Body of pancreas (tissue), 4 donors: ENCODE results near the gene SOX8. TPM values are rescaled to one million over a fixed set of nuclear protein-coding genes. Genes with fewer than 3 reads are reported as not detected.

Source experiments
- ATAC-seq: fragments of 150-250 bp; one replicate; pipeline ENCODE4 v1.9.1; 2016
- DNase-seq, 4 donors: peaks; one replicate each; pipeline ENCODE4 v3.0.0-alpha.2; 2019
- H3K27ac ChIP-seq, 4 donors: fragments of 200-600 bp; sonication (generic); 1 replicate in 3 of 4; 2 replicates in 1 of 4; pipeline versions ENCODE4 v1.5.1 to v1.6.1; 2016 to 2019; ENCODE audit warnings: mild to moderate bottlenecking in 1 of 4, mixed read lengths in 1 of 4, moderate library complexity in 1 of 4
- H3K27me3 ChIP-seq, 2 donors: fragments of 200-600 bp; sonication (generic); one replicate each; pipeline ENCODE4 v1.6.0; 2016; ENCODE audit warnings: mild to moderate bottlenecking in 1 of 2
- H3K36me3 ChIP-seq, 2 donors: fragments of 200-600 bp; sonication (generic); replicated peaks in 1 of 2; 2 replicates each; pipeline ENCODE4 v1.5.1; 2016; ENCODE audit warnings: low read depth in 2 of 2; ENCODE audit not compliant: insufficient read depth in 1 of 2
- H3K4me1 ChIP-seq: fragments of 200-600 bp; sonication (generic); one replicate; pipeline ENCODE4 v1.6.0; 2016
- H3K4me3 ChIP-seq, 2 donors: fragments of 200-600 bp; sonication (generic); 1 replicate in 1 of 2; 2 replicates in 1 of 2; pipeline ENCODE4 v1.5.1; 2016 to 2019
- H3K9me3 ChIP-seq, 3 donors: fragments of 200-600 bp; sonication (generic); 1 replicate in 2 of 3; 2 replicates in 1 of 3; pipeline ENCODE4 v1.5.1; 2016
- POLR2A ChIP-seq, 3 donors: fragments of 450-650 bp; IDR thresholded peaks; one replicate each; pipeline ENCODE4 v1.6.1; 2016; ENCODE audit warnings: antibody characterized with exemption in 3 of 3, mild to moderate bottlenecking in 2 of 3
- WGBS, 2 donors: methylation state at CpG; one replicate each; pipeline ENCODE4 v1.1.5; 2017; 5-methylcytosine and 5-hydroxymethylcytosine counted together
- intact Hi-C: fragments of 100-400 bp; cut with DNase I; formaldehyde crosslinking; loops from one replicate; pipeline ENCODE4 v1.15.1; 2023
- total RNA-seq, 2 donors: library from RNA; depleted of rRNA; stranded (reverse); fragments of >200 nt; gene quantifications; one replicate each; pipeline ENCODE4 v1.1.0, GENCODE V29; 2016
- TF ChIP-seq, protein P1 (sequence below), 7 experiments: fragments of 450-650 bp in 4 of 7; fragments of 200-600 bp in 3 of 7; sonication (generic) in 3 of 7; IDR thresholded peaks; one replicate each; pipeline ENCODE4 v1.5.1; 2016 to 2019; ENCODE audit warnings: antibody characterized with exemption in 7 of 7

The SOX8 gene
- total RNA-seq, result 1 to 10 TPM; 2.6 to 3.3 TPM

DNA sequence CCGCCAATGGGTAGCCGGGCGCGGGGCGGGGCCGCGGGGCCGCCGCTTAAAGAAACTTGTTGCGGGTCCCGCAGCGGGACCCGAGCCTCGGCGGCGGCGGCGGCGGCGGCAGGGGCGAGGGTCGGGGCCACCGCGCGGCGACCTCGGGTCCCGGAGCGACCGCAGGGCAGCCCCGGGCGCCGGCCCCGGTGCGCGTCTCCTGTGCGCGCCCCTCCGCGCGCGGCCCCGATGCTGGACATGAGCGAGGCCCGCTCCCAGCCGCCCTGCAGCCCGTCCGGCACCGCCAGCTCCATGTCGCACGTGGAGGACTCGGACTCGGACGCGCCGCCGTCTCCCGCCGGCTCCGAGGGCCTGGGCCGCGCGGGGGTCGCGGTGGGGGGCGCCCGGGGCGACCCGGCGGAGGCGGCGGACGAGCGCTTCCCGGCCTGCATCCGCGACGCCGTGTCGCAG lies at the start of gene SOX8:
Gene SOX8, plus strand, starts transcription at position 76 of the 450 bp plus-strand sequence. Its CDS starts 153 bp downstream, at position 229.
- DNase-seq, result no peak
- H3K4me1 ChIP-seq, result peaks cover 47% of the 10 kb centered on the region
- intact Hi-C loops, result no loop called here
- H3K9me3 ChIP-seq, result no peaks in the 10 kb centered on the region
- H3K27ac ChIP-seq, result no peak within 1 kb of the TSS
- TF ChIP-seq, protein P1, sequence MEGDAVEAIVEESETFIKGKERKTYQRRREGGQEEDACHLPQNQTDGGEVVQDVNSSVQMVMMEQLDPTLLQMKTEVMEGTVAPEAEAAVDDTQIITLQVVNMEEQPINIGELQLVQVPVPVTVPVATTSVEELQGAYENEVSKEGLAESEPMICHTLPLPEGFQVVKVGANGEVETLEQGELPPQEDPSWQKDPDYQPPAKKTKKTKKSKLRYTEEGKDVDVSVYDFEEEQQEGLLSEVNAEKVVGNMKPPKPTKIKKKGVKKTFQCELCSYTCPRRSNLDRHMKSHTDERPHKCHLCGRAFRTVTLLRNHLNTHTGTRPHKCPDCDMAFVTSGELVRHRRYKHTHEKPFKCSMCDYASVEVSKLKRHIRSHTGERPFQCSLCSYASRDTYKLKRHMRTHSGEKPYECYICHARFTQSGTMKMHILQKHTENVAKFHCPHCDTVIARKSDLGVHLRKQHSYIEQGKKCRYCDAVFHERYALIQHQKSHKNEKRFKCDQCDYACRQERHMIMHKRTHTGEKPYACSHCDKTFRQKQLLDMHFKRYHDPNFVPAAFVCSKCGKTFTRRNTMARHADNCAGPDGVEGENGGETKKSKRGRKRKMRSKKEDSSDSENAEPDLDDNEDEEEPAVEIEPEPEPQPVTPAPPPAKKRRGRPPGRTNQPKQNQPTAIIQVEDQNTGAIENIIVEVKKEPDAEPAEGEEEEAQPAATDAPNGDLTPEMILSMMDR (IDR thresholded peaks at IDR 0.05), result no peak
- no peak for TF ChIP-seq POLR2A (IDR thresholded peaks at IDR 0.05)
- ATAC-seq, result peak; percentile 3
- 0 to 1% methylated on average over 6 to 76 of the region's 80 CpGs for WGBS, 2 donors
- peaks cover 0 to 11% of the 10 kb centered on the region in 2 donors for H3K27me3 ChIP-seq
- no peaks in the 10 kb centered on the region for H3K36me3 ChIP-seq
- peak within 1 kb of the TSS in 1 of 2 donors; percentile 6 for H3K4me3 ChIP-seq

DNA sequence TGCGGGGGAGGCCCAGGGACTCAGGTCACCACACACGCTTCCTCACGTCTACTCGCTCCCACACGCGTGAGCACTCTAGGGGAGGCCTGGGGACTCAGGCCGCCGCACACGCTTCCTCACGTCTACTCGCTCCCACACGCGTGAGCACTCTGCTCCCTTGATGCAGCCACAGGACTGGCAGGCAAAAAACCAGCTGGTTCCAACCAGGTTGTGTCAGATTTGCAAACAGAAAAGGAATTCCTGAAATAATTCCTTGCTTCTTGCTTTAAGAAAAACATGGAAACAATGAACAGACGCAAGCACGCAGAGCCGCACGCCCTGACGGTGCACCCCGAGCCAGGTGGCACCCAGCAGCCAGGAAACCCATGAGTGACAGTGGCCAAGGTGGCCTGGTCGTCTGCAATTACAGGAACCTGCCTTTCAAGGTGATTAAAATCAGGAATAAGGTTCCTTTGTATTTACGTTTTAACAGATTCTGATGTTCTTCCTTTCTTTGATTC lies 48.7 kb upstream of the SOX8 start:
- intact Hi-C loops, result no loop called here
- 88 to 95% methylated on average over 21 of the region's 21 CpGs for WGBS, 2 donors

DNA sequence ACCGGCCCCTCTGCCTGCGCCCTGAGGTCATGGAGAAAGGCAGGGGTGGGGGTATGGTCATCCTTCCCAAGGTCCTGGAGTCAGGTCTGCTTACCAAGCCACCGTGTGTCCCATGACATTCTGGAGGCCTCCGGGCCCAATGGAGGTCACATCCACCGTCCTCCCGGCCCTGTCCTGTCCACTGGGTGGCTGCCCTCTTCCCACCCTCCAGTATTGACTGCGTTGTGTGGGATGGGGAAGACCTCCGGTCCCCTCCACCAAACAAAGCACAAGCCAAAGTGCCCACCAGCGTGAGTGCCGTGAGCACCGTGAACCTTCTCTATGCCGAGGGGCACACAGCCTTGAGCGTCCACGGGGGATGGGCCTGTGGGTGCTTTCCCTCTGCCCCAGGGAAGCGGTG lies 48.0 kb upstream of the SOX8 start:
- no peak overlapping the region for H3K27ac ChIP-seq
- ATAC-seq (no peak), DNase-seq (no peak)
- no peaks in the 10 kb centered on the region for H3K4me1 ChIP-seq
- H3K36me3 ChIP-seq, result peaks cover 0 to 6% of the 10 kb centered on the region in 2 donors
- no peaks in the 10 kb centered on the region for H3K9me3 ChIP-seq
- no peaks in the 10 kb centered on the region for H3K27me3 ChIP-seq
- H3K4me3 ChIP-seq, result no peak overlapping the region
- intact Hi-C loops, result no loop called here
- WGBS, 2 donors, result 91% methylated on average over 11 to 12 of the region's 15 CpGs
- no peak for TF ChIP-seq POLR2A (IDR thresholded peaks at IDR 0.05)
- TF ChIP-seq, protein P1 (IDR thresholded peaks at IDR 0.05), result no peak

More for the DNA sequence above, 48.7 kb upstream of the SOX8 start:
- H3K36me3 ChIP-seq, result peaks cover 0 to 6% of the 10 kb centered on the region in 2 donors
- no peak for ATAC-seq
- no peak overlapping the region for H3K27ac ChIP-seq
- H3K9me3 ChIP-seq, result no peaks in the 10 kb centered on the region
- no peaks in the 10 kb centered on the region for H3K27me3 ChIP-seq
- TF ChIP-seq, protein P1 (IDR thresholded peaks at IDR 0.05), result no peak
- TF ChIP-seq POLR2A (IDR thresholded peaks at IDR 0.05), result no peak
- H3K4me3 ChIP-seq, result no peak overlapping the region
- no peak for DNase-seq
- no peaks in the 10 kb centered on the region for H3K4me1 ChIP-seq

DNA sequence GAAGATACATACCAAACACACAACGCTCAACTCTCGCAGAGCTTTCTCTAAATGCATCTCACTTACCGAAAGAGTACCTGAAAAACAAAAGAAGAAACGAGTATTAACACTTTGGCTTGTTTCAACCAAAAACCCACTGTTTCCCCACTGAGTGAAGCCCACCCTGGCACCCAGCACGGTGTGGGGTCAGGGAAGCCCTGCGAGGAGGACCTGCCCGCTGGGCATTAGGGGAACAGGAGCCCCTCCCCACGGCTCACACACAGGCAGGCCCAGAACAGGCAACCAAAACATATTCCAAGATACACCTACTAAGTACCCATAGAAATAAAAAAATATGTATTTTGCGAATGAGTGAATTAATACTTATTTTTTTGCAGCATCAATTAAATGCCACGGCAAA lies 47.4 kb upstream of the SOX8 start:
- Histone ChIP-seq H3K4me3 (no peak overlapping the region), H3K27me3 (no peaks in the 10 kb centered on the region), H3K27ac (no peak overlapping the region), H3K4me1 (no peaks in the 10 kb centered on the region), H3K9me3 (no peaks in the 10 kb centered on the region), H3K36me3 (peaks cover 0 to 6% of the 10 kb centered on the region in 2 donors)
- ATAC-seq, result no peak
- 91 to 92% methylated on average over 10 of the region's 10 CpGs for WGBS, 2 donors
- TF ChIP-seq, protein P1 (IDR thresholded peaks at IDR 0.05), result no peak
- no peak for TF ChIP-seq POLR2A (IDR thresholded peaks at IDR 0.05)
- intact Hi-C loops, result no loop called here
- no peak for DNase-seq

DNA sequence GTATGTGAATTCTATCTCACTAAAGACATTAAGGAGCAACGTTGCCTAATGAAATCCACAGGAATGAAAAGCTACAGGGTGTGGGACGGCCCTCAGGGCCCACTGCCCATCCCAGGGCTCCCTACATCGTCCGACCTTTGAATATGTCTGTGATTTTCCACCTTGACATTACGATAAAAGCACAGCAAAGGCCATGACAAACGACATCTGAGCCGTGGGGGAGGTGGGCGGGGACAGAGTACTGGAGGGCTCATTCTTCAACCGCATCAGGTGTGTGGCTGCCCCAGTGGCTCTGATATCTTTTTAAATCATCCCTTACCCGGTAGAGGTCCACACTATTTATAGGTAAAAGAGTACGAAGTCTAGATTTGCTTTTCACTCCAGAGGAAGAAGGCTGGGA lies 45.9 kb upstream of the SOX8 start:
- Histone ChIP-seq H3K9me3 (no peaks in the 10 kb centered on the region), H3K27me3 (no peaks in the 10 kb centered on the region), H3K4me1 (no peaks in the 10 kb centered on the region), H3K36me3 (peaks cover 0 to 6% of the 10 kb centered on the region in 2 donors), H3K27ac (no peak overlapping the region), H3K4me3 (no peak overlapping the region)
- no peak for TF ChIP-seq POLR2A (IDR thresholded peaks at IDR 0.05)
- TF ChIP-seq, protein P1 (IDR thresholded peaks at IDR 0.05), result no peak
- ATAC-seq (no peak), DNase-seq (no peak)
- intact Hi-C loops, result no loop called here
- WGBS, 2 donors, result 74 to 81% methylated on average over 11 of the region's 11 CpGs
